Measurements from ENCODE around the gene MTSS2. TPM values are rescaled to one million over a fixed set of nuclear protein-coding genes. Genes with fewer than 3 reads are reported as not detected.

MTSS2 gene
- total and polyA plus RNA-seq, 2 experiments from 2014 or later: 1.6 to 19.6 TPM

GRCh38 chr16:70724146-70725023 is 38.5 kb upstream of the MTSS2 start:
- Mint-ChIP-seq H3K4me1 (peaks cover 14% of the 10 kb centered on the region; the same call in 2 of the 3 replicates), H3K27ac (no peak overlapping the region), H3K27me3 (ENCODE audit: insufficient read depth, low read depth, poor library complexity) (peaks cover 8% of the 10 kb centered on the region), H3K4me3 (no peak overlapping the region), H3K9me3 (peaks cover 4% of the 10 kb centered on the region; the same call in 2 of the 3 replicates), H3K36me3 (ENCODE audit: low read depth) (peaks cover 20% of the 10 kb centered on the region)
- Histone ChIP-seq H4K20me1 (replicated peaks; ENCODE audit: insufficient read depth) (no peaks in the 10 kb centered on the region), H2AFZ (no peak overlapping the region), H3K4me3 (no peak overlapping the region), H3K9me2 (ENCODE audit: insufficient read depth) (no peaks in the 10 kb centered on the region), H3K4me2 (no peak overlapping the region), H3K79me2 (replicated peaks; ENCODE audit: insufficient read depth) (no peaks in the 10 kb centered on the region), H3F3A (replicated peaks; ENCODE audit: low read depth) (0 out of 2 replicates have a peak, but pooled peaks cover 3% of the 10 kb centered on the region), H3K27me3 (ENCODE audit: insufficient read depth) (no peaks in the 10 kb centered on the region), H3K27ac (ENCODE audit: low read depth) (no peak overlapping the region; the same call in 1 of the 2 replicates), H3K4me1 (ENCODE audit: insufficient read depth) (no peaks in the 10 kb centered on the region), H3K36me3 (ENCODE audit: insufficient read depth) (peaks cover 6% of the 10 kb centered on the region; the same call in 1 of the 2 replicates)
- no peak for DNase-seq (ENCODE audit: low spot score)
- TF ChIP-seq CREB1 (CRISPR knock-in tag; IDR thresholded peaks at IDR 0.05; ENCODE audit: low read depth) (no peak), STAT1 (IDR thresholded peaks at IDR 0.05; ENCODE audit: unreplicated experiment) (no peak), NANOG (IDR thresholded peaks at IDR 0.05; ENCODE audit: borderline replicate concordance) (no peak), CTCF (conservative IDR thresholded peaks at IDR 0.05; ENCODE audit: low read depth in 2 of 2) (no peak), REST (IDR thresholded peaks at IDR 0.05; ENCODE audit: unreplicated experiment) (no peak), ETS1 (IDR thresholded peaks at IDR 0.05) (no peak), EZH2phosphoT487 (IDR thresholded peaks at IDR 0.05; ENCODE audit: unreplicated experiment) (no peak), JUNB (IDR thresholded peaks at IDR 0.05; ENCODE audit: unreplicated experiment) (no peak), POLR2AphosphoS5 (IDR thresholded peaks at IDR 0.05; ENCODE audit: low read depth) (no peak), ZNF114 (CRISPR knock-in tag; IDR thresholded peaks at IDR 0.05) (no peak), ZNF331 (CRISPR knock-in tag; IDR thresholded peaks at IDR 0.05; ENCODE audit: low read depth) (no peak), EZH2 (IDR thresholded peaks at IDR 0.05; ENCODE audit: low read depth, unreplicated experiment) (no peak)
- TF ChIP-seq, protein P1, sequence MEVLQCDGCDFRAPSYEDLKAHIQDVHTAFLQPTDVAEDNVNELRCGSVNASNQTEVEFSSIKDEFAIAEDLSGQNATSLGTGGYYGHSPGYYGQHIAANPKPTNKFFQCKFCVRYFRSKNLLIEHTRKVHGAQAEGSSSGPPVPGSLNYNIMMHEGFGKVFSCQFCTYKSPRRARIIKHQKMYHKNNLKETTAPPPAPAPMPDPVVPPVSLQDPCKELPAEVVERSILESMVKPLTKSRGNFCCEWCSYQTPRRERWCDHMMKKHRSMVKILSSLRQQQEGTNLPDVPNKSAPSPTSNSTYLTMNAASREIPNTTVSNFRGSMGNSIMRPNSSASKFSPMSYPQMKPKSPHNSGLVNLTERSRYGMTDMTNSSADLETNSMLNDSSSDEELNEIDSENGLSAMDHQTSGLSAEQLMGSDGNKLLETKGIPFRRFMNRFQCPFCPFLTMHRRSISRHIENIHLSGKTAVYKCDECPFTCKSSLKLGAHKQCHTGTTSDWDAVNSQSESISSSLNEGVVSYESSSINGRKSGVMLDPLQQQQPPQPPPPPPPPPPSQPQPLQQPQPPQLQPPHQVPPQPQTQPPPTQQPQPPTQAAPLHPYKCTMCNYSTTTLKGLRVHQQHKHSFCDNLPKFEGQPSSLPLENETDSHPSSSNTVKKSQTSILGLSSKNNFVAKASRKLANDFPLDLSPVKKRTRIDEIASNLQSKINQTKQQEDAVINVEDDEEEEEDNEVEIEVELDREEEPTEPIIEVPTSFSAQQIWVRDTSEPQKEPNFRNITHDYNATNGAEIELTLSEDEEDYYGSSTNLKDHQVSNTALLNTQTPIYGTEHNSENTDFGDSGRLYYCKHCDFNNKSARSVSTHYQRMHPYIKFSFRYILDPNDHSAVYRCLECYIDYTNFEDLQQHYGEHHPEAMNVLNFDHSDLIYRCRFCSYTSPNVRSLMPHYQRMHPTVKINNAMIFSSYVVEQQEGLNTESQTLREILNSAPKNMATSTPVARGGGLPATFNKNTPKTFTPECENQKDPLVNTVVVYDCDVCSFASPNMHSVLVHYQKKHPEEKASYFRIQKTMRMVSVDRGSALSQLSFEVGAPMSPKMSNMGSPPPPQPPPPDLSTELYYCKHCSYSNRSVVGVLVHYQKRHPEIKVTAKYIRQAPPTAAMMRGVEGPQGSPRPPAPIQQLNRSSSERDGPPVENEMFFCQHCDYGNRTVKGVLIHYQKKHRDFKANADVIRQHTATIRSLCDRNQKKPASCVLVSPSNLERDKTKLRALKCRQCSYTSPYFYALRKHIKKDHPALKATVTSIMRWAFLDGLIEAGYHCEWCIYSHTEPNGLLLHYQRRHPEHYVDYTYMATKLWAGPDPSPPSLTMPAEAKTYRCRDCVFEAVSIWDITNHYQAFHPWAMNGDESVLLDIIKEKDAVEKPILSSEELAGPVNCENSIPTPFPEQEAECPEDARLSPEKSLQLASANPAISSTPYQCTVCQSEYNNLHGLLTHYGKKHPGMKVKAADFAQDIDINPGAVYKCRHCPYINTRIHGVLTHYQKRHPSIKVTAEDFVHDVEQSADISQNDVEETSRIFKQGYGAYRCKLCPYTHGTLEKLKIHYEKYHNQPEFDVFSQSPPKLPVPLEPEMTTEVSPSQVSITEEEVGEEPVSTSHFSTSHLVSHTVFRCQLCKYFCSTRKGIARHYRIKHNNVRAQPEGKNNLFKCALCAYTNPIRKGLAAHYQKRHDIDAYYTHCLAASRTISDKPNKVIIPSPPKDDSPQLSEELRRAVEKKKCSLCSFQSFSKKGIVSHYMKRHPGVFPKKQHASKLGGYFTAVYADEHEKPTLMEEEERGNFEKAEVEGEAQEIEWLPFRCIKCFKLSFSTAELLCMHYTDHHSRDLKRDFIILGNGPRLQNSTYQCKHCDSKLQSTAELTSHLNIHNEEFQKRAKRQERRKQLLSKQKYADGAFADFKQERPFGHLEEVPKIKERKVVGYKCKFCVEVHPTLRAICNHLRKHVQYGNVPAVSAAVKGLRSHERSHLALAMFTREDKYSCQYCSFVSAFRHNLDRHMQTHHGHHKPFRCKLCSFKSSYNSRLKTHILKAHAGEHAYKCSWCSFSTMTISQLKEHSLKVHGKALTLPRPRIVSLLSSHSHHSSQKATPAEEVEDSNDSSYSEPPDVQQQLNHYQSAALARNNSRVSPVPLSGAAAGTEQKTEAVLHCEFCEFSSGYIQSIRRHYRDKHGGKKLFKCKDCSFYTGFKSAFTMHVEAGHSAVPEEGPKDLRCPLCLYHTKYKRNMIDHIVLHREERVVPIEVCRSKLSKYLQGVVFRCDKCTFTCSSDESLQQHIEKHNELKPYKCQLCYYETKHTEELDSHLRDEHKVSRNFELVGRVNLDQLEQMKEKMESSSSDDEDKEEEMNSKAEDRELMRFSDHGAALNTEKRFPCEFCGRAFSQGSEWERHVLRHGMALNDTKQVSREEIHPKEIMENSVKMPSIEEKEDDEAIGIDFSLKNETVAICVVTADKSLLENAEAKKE (CRISPR knock-in tag; IDR thresholded peaks at IDR 0.05): no peak
- ATAC-seq: no peak

All from GM23338 (cell line).